Ramos (cell line): ENCODE measurements around the gene HSP90B1.

ENCODE experiments used
- in situ Hi-C: fragments of 300-500 bp; cut with MboI; formaldehyde crosslinking; loops from one replicate; pipeline ENCODE4 v1.14.3; 2022; ENCODE audit warnings: low sequenced_read_pairs; ENCODE audit not compliant: unreplicated experiment

The HSP90B1 gene

GRCh38 chr12:103965590-103966504 is 35.6 kb downstream of the HSP90B1 start, which contains the start of gene TDG:
Gene TDG, plus strand, starts transcription at chr12:103965872. Its CDS starts 166 bp downstream, at chr12:103966038.
- in situ Hi-C loops = no loop called here

DNA sequence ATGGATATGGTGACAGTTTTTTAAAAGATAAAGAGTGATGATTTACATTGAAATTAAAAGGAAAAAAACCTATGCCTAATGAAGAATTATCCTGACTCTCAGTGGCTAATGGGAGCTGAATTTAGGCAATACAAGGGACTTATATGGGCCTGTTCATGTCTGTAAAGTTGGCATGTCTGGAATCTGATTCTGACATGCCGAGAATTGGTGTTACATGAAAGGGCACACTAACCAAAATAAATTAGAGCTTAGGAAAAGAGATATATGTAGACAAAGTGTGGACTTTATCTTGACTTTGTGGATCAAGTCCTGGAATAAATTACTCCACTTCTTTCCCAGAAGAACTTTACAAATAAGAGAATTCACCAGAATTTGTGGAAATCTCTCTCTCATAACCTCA is 36.5 kb downstream of the HSP90B1 start:
- in situ Hi-C loops = no loop called here

DNA sequence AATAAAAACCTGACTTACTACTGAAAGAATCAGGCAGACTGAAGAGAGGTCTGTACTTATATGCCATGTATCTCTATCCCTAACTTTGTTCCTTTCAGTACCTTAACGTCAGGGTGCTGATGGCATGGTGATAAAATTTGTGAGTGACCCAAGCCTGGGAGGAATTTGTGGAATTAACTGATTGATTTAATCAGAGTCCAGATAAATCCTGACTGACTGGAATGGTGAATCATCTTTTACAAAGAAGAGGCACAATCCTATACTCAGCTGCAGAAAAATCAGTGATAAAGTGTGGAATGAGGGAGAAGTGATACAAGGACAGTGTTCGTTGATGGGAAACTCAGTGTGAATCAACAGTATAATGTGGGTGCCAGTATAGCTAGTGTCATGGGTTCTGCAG is 39.2 kb downstream of the HSP90B1 start:
- in situ Hi-C loops = no loop called here

DNA sequence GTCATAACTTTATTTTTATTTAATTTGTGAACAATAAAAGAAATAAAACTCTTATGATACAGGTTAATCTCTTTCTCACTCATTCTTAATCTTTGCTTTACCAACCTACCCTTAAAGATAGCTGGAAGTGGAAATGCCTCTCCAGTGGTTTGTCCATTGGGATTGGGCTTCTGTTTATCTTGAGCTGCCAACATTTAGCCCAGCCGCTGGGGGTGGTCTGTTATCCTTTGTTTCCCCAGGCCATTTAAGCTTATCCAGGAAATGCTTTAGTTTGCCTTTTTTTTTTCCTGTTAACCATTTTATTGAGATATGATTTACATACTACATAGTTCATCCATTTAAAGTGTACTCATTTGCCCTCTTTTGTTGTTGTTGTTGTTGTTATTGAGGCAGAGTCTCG is 43.7 kb downstream of the HSP90B1 start:
- in situ Hi-C loops = no loop called here

GRCh38 chr12:103975368-103975767 is 45.2 kb downstream of the HSP90B1 start:
- in situ Hi-C loops = no loop called here

DNA sequence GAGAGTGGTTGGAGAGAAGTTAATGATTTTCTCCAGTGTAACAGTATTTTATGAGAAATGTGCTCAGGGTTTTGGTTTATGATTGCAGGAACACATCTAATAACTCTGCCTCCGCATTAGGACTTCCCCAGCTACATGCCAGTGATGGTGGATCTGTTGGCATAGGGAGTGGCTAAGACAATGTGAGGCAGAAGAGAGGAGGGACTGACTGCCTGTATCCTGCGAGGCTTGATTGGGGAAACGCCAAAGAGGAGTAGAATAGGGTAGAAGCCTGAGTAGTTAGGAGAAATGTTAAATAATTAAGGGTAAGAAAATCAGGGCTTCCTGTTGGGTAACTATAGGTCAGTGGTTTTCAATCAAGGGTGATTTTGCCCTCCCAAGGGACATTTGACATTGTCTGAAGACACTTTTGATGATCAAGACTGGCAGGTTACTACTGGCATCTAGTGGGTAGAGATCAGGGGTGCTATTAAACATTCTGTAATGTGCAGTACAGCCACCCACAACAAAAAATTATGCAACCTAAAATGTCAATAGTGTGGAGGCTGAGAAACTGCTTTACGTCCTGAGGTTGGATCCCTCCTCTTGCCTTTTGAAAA is 48.3 kb downstream of the HSP90B1 start:
- in situ Hi-C loops = no loop called here

- in situ Hi-C loops = no loop called here
Observed at GRCh38 chr12:103986829-103987228, 56.6 kb downstream of the HSP90B1 start.

DNA sequence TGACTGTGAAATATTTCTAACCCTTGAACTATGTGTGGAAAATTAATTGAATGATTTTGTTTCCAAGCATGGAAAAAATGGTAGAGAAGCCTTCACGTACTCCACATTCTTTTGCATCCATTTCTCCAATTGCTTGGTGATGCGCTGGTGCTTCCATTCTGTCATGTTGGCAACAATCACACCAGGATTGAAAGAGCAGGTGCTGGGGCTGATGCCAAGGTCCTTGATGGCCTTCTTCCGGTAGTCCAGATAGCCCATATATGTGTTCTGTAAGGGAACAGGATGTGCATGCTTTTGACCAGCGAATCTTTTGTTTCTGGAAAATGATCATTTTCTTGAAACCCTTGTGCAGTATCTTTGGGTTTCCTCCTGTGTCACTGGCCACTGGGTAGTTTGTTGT is 64.0 kb downstream of the HSP90B1 start:
- in situ Hi-C loops = no loop called here

- in situ Hi-C loops = no loop called here
Observed at GRCh38 chr12:103996595-103996994, 66.4 kb downstream of the HSP90B1 start.

GRCh38 chr12:103997286-103997900 is 67.2 kb downstream of the HSP90B1 start:
- in situ Hi-C loops = no loop called here
